ENCODE results near the gene APOBEC3F. TPM values are rescaled to one million over a fixed set of nuclear protein-coding genes. Genes with fewer than 3 reads are reported as not detected.
"Not testable (repeated sequence)": the region's sequence is repeated elsewhere in the genome, so short reads cannot be mapped to it uniquely, and the experiment has no call there.

APOBEC3F gene
- 10 to 100 TPM; 12.3 to 12.4 TPM for total RNA-seq

- H3K36me3 Mint-ChIP-seq (ENCODE audit: low read depth); intact Hi-C loops (cut with micrococcal nuclease); H3K9me3 Mint-ChIP-seq; H3K27me3 Mint-ChIP-seq (ENCODE audit: low read depth): not testable (repeated sequence)
- Mint-ChIP-seq H3K4me3 (peak within 1 kb of the TSS; percentile 79), H3K4me1 (ENCODE audit: low read depth) (peaks cover 26% of the 10 kb centered on the region), H3K27ac (peak within 1 kb of the TSS; percentile 77)
- DNase-seq = peak; percentile 80
- CTCF ChIA-PET = interaction anchor here (1.0 kb wide), 1 partner anchor 37 kb away, joined by 3 read pairs; no protein-coding TSS in a partner anchor
Observed at GRCh38 chr22:39040538-39041296, at the start of gene APOBEC3F. Gene APOBEC3F, plus strand, starts transcription at chr22:39040864. Its CDS starts 97 bp downstream, at chr22:39040961.

DNA sequence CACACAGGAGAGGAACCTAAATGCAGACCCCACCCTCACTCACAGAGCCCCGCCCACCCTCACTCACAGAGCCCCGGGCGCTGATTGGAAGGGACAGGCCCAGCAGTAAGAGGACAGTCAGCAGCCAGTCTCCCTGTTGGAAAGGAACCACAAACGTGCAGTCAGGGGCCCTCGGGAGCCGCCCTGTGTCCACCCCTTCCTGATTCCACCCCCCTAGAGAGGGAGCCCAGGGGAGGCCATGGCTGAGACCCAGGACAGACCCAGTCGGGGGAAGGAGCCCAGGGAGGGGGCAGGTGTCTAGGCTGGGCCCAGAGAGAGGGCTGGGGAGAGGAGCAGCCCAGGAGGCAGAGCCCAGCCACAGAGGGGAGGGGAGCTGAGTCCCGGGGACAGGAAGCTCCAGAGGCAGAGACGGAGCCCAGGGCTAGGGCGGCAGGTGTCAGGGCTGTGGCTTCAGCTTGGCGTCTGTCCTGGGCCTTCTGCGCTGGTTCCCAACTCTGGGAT lies 47.7 kb upstream of the APOBEC3F start:
- H3K36me3 Mint-ChIP-seq (ENCODE audit: low read depth); H3K4me3 Mint-ChIP-seq; DNase-seq; H3K27me3 Mint-ChIP-seq (ENCODE audit: low read depth); H3K9me3 Mint-ChIP-seq; H3K27ac Mint-ChIP-seq; intact Hi-C loops (cut with micrococcal nuclease): not testable (repeated sequence)
- CTCF ChIA-PET = interaction anchor here (1.5 to 1.9 kb wide), 2 partner anchors 10 to 19 kb away, joined by 4 read pairs; no protein-coding TSS in a partner anchor
- H3K4me1 Mint-ChIP-seq (ENCODE audit: low read depth) = peaks cover 33% of the 10 kb centered on the region

GRCh38 chr22:38996105-38996504 lies 44.6 kb upstream of the APOBEC3F start:
- H3K36me3 Mint-ChIP-seq (ENCODE audit: low read depth) = no peaks in the 10 kb centered on the region
- no peak for DNase-seq
- H3K4me3 Mint-ChIP-seq = no peak overlapping the region
- peaks cover 2% of the 10 kb centered on the region for H3K27me3 Mint-ChIP-seq (ENCODE audit: low read depth)
- intact Hi-C loops (cut with micrococcal nuclease) = no loop called here
- peaks cover 11% of the 10 kb centered on the region for H3K4me1 Mint-ChIP-seq (ENCODE audit: low read depth)
- CTCF ChIA-PET = no interaction called here
- no peak overlapping the region for H3K27ac Mint-ChIP-seq
- H3K9me3 Mint-ChIP-seq = no peaks in the 10 kb centered on the region

DNA sequence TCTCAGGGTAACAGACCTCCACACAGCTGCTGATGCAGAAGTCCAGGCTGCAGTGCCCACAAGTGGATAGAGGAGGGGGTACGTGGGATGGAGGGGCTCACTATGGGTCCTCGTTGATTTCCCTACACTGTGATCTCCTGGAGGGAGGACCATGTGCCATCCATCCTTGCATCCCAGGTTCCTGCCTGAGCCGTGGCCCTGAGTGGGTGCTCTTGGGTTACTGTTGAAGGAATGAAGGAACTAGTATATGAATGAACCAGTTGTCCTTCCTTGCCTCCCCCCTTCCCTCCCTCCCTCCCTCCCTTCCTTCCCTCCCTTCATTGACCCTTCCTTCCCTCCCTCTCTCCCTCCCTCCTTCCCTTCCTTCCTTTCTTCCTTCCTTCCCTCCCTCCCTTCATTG lies 43.1 kb upstream of the APOBEC3F start:
- no peak overlapping the region for H3K4me3 Mint-ChIP-seq
- peaks cover 15% of the 10 kb centered on the region for H3K4me1 Mint-ChIP-seq (ENCODE audit: low read depth)
- no peaks in the 10 kb centered on the region for H3K36me3 Mint-ChIP-seq (ENCODE audit: low read depth)
- no peak overlapping the region for H3K27ac Mint-ChIP-seq
- no peak for DNase-seq
- no peaks in the 10 kb centered on the region for H3K9me3 Mint-ChIP-seq
- CTCF ChIA-PET = interaction anchor here (1.3 kb wide), 1 partner anchor 24 kb away, joined by 4 read pairs; no protein-coding TSS in a partner anchor
- intact Hi-C loops (cut with micrococcal nuclease) = no loop called here
- H3K27me3 Mint-ChIP-seq (ENCODE audit: low read depth) = peaks cover 2% of the 10 kb centered on the region

DNA sequence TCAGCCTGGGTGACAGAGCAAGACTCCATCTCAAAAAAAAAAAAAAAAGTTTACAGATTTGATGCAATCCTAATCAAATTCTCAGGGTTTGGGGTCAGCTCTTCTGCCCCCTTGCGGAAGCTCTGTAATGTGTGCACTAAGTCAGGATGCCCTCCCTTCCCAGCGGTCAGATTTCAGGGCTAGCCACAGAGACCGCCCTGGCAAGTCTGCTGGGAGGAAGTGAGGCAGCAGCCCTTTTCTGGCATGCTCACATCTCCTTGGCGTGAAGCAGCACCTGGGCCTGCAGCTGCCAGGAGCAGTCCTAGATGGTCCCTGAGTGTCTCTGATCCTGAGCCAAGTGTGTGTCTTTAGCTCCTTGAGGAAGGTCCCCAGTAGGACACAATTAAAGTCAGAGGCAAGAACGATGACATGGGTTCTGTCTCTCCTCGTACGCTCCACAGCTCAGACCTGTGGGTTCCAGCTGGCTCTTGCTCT lies 37.5 kb upstream of the APOBEC3F start:
- H3K27ac Mint-ChIP-seq = no peak overlapping the region
- intact Hi-C loops (cut with micrococcal nuclease) = loop anchor here (1.0 to 5.0 kb wide), 5 partner anchors 21 to 236 kb away; partner anchors contain the start of gene APOBEC3B
- H3K9me3 Mint-ChIP-seq = no peaks in the 10 kb centered on the region
- CTCF ChIA-PET = interaction anchor here (0.6 to 4.1 kb wide), 31 partner anchors 10 to 397 kb away, joined by 3 to 64 read pairs (median 4); partner anchors contain the start of genes APOBEC3B, APOBEC3F, NPTXR and TAB1
- H3K36me3 Mint-ChIP-seq (ENCODE audit: low read depth) = no peaks in the 10 kb centered on the region
- H3K4me1 Mint-ChIP-seq (ENCODE audit: low read depth) = peaks cover 9% of the 10 kb centered on the region
- no peaks in the 10 kb centered on the region for H3K27me3 Mint-ChIP-seq (ENCODE audit: low read depth)
- peak; percentile 86 for DNase-seq
- H3K4me3 Mint-ChIP-seq = no peak overlapping the region

GRCh38 chr22:39007177-39007576 lies 33.5 kb upstream of the APOBEC3F start:
- intact Hi-C loops (cut with micrococcal nuclease) = loop anchor here (1.0 kb wide), 2 partner anchors 111 to 115 kb away; no protein-coding TSS in a partner anchor
- no peak overlapping the region for H3K27ac Mint-ChIP-seq
- no peaks in the 10 kb centered on the region for H3K36me3 Mint-ChIP-seq (ENCODE audit: low read depth)

DNA sequence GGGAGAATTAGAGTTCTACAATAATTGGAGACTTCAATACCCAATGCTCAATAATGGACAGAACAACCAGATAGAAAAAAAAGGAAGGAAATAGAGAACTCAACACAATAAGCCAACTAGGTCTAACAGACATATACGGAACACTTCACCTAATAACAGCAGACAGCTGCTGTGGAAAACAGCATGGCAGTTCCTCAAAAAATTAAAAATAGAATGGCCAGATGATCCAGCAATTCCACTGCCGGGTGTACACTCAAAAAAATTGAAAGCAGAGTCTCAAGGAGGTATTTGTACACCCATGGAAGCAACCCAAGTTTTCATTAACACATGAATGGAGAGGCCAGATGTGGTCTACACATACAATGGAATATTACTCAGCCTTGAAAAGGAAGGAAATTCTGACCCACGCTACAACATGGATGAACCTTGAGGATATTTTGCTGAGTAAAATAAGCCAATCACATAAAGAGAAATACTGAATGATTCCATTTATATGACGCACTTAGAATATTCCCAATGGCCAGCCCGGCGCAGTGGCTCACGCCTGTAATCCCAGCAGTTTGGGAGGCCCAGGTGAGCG lies 32.3 kb upstream of the APOBEC3F start:
- H3K27me3 Mint-ChIP-seq (ENCODE audit: low read depth); H3K4me3 Mint-ChIP-seq; H3K9me3 Mint-ChIP-seq; H3K36me3 Mint-ChIP-seq (ENCODE audit: low read depth); DNase-seq; intact Hi-C loops (cut with micrococcal nuclease); H3K4me1 Mint-ChIP-seq (ENCODE audit: low read depth); H3K27ac Mint-ChIP-seq: not testable (repeated sequence)
- CTCF ChIA-PET = interaction anchor here (0.7 to 4.7 kb wide), 5 partner anchors 34 to 143 kb away, joined by 3 to 22 read pairs (median 4); no protein-coding TSS in a partner anchor

More at GRCh38 chr22:39007177-39007576, 33.5 kb upstream of the APOBEC3F start:
- H3K4me3 Mint-ChIP-seq = no peak overlapping the region
- no peaks in the 10 kb centered on the region for H3K27me3 Mint-ChIP-seq (ENCODE audit: low read depth)
- H3K4me1 Mint-ChIP-seq (ENCODE audit: low read depth) = peaks cover 11% of the 10 kb centered on the region
- H3K9me3 Mint-ChIP-seq = no peaks in the 10 kb centered on the region
- no peak for DNase-seq
- CTCF ChIA-PET = interaction anchor here (0.8 to 4.7 kb wide), 6 partner anchors 33 to 144 kb away, joined by 3 to 22 read pairs (median 4); no protein-coding TSS in a partner anchor

DNA sequence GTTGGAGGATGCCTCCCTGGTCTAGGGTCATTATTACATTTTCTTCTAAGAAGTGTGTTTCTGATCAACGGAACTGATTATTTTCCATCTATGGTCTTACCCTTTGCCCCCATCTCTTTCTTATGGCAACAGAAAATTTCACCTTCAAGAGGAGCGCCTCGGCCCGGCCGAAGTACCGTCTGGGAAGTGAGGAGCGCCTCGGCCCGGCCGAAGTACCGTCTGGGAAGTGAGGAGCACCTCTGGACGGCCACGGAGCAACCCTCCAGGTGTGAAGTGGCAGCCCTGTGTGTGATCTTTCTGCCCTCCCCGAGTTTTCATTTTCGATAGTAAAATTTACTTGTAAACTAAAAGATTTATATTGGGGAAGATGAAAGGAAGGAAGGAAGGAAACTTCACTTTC lies 29.7 kb upstream of the APOBEC3F start:
- H3K4me3 Mint-ChIP-seq = no peak overlapping the region
- no peaks in the 10 kb centered on the region for H3K36me3 Mint-ChIP-seq (ENCODE audit: low read depth)
- CTCF ChIA-PET = no interaction called here
- H3K27ac Mint-ChIP-seq = no peak overlapping the region
- no peak for DNase-seq
- no peaks in the 10 kb centered on the region for H3K9me3 Mint-ChIP-seq
- H3K27me3 Mint-ChIP-seq (ENCODE audit: low read depth) = no peaks in the 10 kb centered on the region
- H3K4me1 Mint-ChIP-seq (ENCODE audit: low read depth) = peaks cover 23% of the 10 kb centered on the region
- intact Hi-C loops (cut with micrococcal nuclease) = loop anchor here (5.0 kb wide), 1 partner anchor 306 kb away; the partner anchor contains the start of gene RPL3

- Mint-ChIP-seq H3K36me3 (ENCODE audit: low read depth) (peaks cover 4% of the 10 kb centered on the region), H3K27me3 (ENCODE audit: low read depth) (no peaks in the 10 kb centered on the region), H3K4me3 (no peak overlapping the region), H3K4me1 (ENCODE audit: low read depth) (peaks cover 31% of the 10 kb centered on the region), H3K9me3 (no peaks in the 10 kb centered on the region), H3K27ac (no peak overlapping the region)
- DNase-seq = no peak
- CTCF ChIA-PET = interaction anchor here (0.6 to 1.1 kb wide), 5 partner anchors 31 to 169 kb away, joined by 3 to 5 read pairs (median 4); partner anchors contain the start of gene NPTXR
- intact Hi-C loops (cut with micrococcal nuclease) = loop anchor here (5.0 kb wide), 1 partner anchor 304 kb away; the partner anchor contains the start of gene RPL3
Observed at GRCh38 chr22:39012533-39013511, 27.8 kb upstream of the APOBEC3F start.

GRCh38 chr22:39013561-39013941 lies 27.1 kb upstream of the APOBEC3F start:
- H3K27me3 Mint-ChIP-seq (ENCODE audit: low read depth); H3K9me3 Mint-ChIP-seq; DNase-seq; H3K36me3 Mint-ChIP-seq (ENCODE audit: low read depth): not testable (repeated sequence)
- intact Hi-C loops (cut with micrococcal nuclease) = loop anchor here (5.0 kb wide), 1 partner anchor 304 kb away; the partner anchor contains the start of gene RPL3
- Mint-ChIP-seq H3K4me1 (ENCODE audit: low read depth) (peaks cover 34% of the 10 kb centered on the region), H3K27ac (peak overlapping the region; percentile 95), H3K4me3 (peak overlapping the region; percentile 89)
- CTCF ChIA-PET = interaction anchor here (0.6 to 1.1 kb wide), 4 partner anchors 38 to 169 kb away, joined by 3 to 5 read pairs (median 4); partner anchors contain the start of gene NPTXR

Data from activated naive CD4-positive, alpha-beta T cell treated with anti-CD3 and anti-CD28 coated beads for 36 hours (primary cell).